HFF-Myc (cell line): ENCODE results near the gene COPS2.

ENCODE experiments used
- DNase-seq: peaks from one replicate; pipeline ENCODE4 v3.0.0-alpha.2; 2011; ENCODE audit warnings: low read depth; ENCODE audit errors: extremely low read depth
- H3K4me3 ChIP-seq: replicated peaks from 2 replicates; pipeline ENCODE4 v1.5.1; 2011; ENCODE audit warnings: low read depth, mild to moderate bottlenecking, control low read depth, low read length
- TF ChIP-seq, protein P1 (sequence below): IDR thresholded peaks from 2 replicates; pipeline ENCODE4 v1.5.1; 2012; ENCODE audit warnings: mild to moderate bottlenecking, low read depth, low read length, control low read depth; ENCODE audit errors: missing control alignments

Gene COPS2

DNA sequence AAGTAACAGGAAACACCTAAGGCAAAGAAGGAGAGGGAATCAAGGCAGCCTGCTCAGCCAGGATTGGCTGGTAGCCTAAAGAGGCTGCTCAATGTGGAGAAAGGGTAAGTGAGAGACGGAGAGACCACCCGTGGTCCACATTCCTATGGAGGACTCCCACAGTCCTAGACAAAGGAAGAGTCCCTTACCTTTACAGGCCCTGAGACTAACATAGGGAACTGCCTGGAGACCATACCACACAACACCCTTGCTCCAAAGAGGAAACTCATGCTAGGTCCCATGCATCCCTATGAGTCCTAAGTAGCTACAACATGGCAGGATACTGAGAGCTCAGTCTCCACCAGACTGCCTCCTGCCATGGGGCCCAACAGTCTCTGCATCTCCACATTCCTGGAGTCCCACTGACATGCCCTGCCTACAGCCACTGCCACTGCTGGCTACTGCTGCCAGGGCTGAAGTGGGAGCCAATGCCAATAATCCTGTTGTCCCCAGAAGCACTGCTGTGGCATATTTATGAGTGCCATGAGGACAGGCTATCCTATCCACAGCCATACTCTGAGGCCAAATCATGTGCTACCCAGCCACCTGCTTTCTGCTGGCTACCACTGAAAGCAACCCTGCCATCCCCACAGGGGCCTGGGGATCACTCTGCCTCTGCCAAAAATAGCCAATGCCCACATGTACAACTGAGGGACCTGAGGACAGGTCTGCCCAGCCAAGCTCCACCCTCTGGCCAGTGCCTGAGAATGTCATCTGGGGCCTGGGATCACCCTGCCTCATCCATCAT is 45.0 kb downstream of the COPS2 start:
- no peak overlapping the region for H3K4me3 ChIP-seq
- TF ChIP-seq, protein P1, sequence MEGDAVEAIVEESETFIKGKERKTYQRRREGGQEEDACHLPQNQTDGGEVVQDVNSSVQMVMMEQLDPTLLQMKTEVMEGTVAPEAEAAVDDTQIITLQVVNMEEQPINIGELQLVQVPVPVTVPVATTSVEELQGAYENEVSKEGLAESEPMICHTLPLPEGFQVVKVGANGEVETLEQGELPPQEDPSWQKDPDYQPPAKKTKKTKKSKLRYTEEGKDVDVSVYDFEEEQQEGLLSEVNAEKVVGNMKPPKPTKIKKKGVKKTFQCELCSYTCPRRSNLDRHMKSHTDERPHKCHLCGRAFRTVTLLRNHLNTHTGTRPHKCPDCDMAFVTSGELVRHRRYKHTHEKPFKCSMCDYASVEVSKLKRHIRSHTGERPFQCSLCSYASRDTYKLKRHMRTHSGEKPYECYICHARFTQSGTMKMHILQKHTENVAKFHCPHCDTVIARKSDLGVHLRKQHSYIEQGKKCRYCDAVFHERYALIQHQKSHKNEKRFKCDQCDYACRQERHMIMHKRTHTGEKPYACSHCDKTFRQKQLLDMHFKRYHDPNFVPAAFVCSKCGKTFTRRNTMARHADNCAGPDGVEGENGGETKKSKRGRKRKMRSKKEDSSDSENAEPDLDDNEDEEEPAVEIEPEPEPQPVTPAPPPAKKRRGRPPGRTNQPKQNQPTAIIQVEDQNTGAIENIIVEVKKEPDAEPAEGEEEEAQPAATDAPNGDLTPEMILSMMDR = no peak
- no peak for DNase-seq

DNA sequence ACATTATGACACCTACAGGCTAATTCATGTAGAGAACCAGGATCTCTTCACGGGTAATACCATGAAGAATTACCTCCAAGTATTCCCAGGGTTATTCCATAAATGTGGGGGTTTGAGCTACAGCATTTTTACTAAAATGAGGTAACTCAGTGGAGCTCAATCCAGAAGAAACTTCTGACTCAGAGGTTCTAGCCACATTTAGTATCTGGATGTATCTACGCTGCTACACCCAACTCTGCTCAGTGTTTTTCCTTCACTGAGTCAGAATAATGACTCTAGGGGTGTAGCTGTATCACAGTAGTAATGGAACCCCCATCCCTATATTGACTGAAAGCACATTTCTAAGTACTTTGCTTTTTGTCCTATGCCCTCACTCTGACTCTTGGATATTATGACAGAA is 52.4 kb downstream of the COPS2 start:
- TF ChIP-seq, protein P1 = no peak
- no peak overlapping the region for H3K4me3 ChIP-seq
- DNase-seq = no peak

DNA sequence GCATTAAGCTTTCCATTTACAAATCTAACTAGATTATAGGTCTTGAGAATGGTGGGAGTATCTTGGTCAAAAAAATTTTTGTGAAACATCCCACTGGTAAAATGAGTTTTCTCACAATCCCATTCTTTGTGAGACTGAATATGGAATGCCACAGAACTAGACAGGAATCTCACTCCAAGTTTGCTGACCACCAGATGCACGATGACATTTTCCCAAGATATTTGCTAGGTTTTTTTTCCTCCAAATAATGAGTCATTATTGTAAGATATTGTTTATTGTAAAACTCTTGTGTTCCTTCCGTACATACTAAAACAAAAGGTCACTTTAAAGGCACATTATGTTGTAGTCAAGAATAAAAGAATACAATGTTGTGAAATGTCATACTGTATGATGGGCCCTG is 53.9 kb downstream of the COPS2 start:
- H3K4me3 ChIP-seq = no peak overlapping the region
- DNase-seq = no peak
- TF ChIP-seq, protein P1 = no peak

DNA sequence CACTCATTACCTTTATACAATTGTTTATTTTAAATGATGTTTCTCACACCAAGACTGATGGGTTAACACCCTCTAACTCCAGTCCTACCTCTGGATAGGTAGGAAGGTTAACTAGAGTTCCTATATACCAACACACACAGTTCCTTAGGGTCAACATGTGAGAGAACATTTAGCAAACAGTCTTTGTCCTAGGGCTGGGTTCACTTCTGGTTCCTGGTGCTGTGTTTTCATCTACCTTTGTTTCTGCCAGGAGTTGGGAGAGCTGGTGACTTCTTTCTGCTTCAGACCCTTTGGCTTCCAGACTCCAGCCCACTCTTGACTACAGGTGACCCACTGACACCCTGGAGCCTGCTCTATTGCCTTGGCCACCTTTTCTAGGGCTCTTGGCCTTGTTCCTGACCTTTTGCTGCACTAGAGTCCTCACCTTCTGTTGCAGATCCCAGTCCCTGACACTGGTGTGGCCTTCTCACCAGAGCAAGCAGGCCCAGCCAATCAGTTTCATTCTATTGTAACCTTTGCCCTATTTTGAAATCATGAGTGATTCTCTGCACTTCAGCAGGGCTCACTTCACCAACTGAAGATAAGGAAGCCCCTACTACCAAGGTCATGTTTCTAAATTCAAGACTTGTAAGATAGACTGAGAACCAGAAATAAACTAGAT is 59.2 kb downstream of the COPS2 start:
- DNase-seq = no peak
- H3K4me3 ChIP-seq = no peak overlapping the region
- TF ChIP-seq, protein P1 = no peak

DNA sequence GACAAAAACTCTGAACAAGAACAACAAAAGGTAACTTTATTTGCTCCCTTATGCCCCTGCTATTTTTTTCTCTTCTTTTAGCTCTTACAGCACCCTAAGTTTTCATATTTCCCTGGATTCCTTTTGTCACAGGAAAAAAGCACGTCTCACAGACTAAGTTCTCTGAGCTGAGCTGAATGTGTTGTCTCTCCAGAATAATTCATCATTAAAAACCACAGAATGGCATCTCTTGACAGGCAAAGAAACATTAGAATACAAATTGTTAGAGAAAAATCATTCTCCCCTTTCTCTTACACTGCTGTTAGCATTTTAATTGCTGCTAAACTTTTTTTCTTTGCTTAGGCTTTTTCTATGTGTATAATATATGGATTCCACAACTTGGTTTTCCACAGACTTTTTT is 60.5 kb downstream of the COPS2 start:
- DNase-seq = no peak
- TF ChIP-seq, protein P1 = no peak
- no peak overlapping the region for H3K4me3 ChIP-seq

DNA sequence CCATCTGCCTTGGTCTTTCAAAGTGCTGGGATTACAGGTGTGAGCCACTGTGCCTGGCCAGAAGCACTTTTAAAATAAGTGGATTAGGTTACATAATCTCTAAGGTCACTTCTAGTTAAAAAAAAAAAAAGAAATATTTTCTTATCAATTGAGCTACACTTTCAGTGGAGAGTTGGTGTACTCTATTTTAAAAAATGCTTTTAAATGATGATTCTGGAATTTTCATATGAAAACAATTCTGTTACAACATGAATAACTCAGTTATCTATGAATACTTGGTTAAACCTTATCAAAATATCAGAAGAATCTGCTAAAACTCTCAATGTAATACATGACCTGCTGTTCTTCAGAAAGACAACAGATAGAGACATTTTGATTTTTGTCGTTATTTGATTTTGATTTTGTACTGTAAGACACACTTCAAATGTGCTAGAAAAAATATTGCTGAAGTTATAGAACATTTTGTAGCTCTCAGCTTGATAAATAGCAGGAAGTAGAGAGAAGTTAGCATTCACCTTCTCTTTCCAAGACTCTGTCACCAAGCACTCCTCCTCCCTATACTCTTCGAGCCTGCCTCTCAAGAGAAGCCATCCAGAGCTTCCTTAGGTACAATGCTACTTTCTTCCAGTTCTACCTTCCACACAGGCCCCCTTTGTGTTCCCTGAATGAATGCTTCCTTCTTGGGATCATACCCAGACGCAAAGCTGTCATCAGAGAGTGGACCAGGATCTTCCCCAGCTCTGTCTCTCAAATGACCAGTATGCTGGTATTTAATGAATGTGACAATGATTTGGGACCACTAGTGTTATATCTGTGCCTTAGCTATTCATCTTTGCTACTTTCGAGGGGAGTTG is 61.9 kb downstream of the COPS2 start:
- no peak for DNase-seq
- H3K4me3 ChIP-seq = no peak overlapping the region
- TF ChIP-seq, protein P1 = no peak
